Measurements from ENCODE around the gene PAX7. TPM values are rescaled to one million over a fixed set of nuclear protein-coding genes. Genes with fewer than 3 reads are reported as not detected.
"Not testable (repeated sequence)": the region's sequence is repeated elsewhere in the genome, so short reads cannot be mapped to it uniquely, and the experiment has no call there.

The PAX7 gene
- total RNA-seq, 2 experiments from 2014 or later = not detected

- no peak overlapping the region for H3K27ac Mint-ChIP-seq
- no peaks in the 10 kb centered on the region for H3K4me1 Mint-ChIP-seq
- no peaks in the 10 kb centered on the region for H3K27me3 Mint-ChIP-seq
- ChIA-PET CTCF (no interaction called here), POLR2A (no interaction called here)
- no peaks in the 10 kb centered on the region for H3K36me3 Mint-ChIP-seq (ENCODE audit: low read depth)
- no peak overlapping the region for H3K4me3 Mint-ChIP-seq
- H3K9me3 Mint-ChIP-seq = no peaks in the 10 kb centered on the region
- no peak for DNase-seq
Measured at GRCh38 chr1:18739897-18740296, 109.3 kb downstream of the PAX7 start.

- POLR2A ChIA-PET = no interaction called here
- H3K27me3 Mint-ChIP-seq = no peaks in the 10 kb centered on the region
- H3K4me3 Mint-ChIP-seq = no peak overlapping the region
Measured at GRCh38 chr1:18740617-18741016, 110.0 kb downstream of the PAX7 start.

DNA sequence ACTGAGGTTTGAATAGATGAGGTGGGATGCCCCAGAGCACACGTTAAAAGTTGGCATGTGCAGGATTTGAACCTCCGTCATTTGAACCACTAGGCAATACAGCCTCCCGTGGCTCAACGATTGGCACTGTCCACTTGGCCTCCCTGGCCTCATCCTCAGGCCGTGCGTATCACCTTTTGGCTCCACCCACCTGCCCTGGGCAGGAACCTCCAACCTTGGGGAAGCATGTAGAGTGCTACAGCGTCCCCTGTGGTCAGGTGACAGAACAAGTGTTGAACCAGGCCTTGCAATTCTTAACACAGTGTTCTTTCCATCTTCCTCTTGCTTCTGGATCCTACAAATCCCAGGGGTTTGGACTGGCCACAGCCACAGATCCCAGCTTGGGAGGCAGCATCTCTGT is 112.6 kb downstream of the PAX7 start:
- H3K36me3 Mint-ChIP-seq (ENCODE audit: low read depth) = no peaks in the 10 kb centered on the region
- ChIA-PET CTCF (no interaction called here), POLR2A (no interaction called here)
- no peak overlapping the region for H3K4me3 Mint-ChIP-seq
- H3K27ac Mint-ChIP-seq = no peak overlapping the region
- DNase-seq = no peak
- peaks cover under 1% of the 10 kb centered on the region for H3K27me3 Mint-ChIP-seq
- no peaks in the 10 kb centered on the region for H3K4me1 Mint-ChIP-seq
- no peaks in the 10 kb centered on the region for H3K9me3 Mint-ChIP-seq

More at GRCh38 chr1:18740617-18741016, 110.0 kb downstream of the PAX7 start:
- no peaks in the 10 kb centered on the region for H3K36me3 Mint-ChIP-seq (ENCODE audit: low read depth)
- no peaks in the 10 kb centered on the region for H3K4me1 Mint-ChIP-seq
- CTCF ChIA-PET = no interaction called here
- no peaks in the 10 kb centered on the region for H3K9me3 Mint-ChIP-seq
- no peak overlapping the region for H3K27ac Mint-ChIP-seq
- DNase-seq = no peak

DNA sequence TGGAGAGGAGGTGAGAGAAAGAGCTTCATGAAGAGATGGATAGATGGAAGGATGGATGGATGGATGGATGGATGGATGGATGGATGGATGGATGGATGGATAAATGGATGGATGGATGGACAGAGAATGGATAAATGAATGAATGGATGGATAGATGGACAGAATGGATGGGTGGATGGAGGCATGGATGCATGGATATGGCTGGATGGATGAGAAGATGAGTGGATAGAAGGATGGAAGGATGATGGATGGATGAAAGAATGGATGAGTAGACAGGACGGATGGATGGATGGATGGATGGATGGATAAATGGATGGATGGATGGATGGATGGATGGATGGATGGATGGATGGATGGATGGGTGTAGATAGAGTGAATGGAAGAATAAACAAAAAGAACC is 113.7 kb downstream of the PAX7 start:
- not testable (repeated sequence) for H3K27ac Mint-ChIP-seq

GRCh38 chr1:18746981-18747380 is 116.3 kb downstream of the PAX7 start:
- Mint-ChIP-seq H3K36me3 (ENCODE audit: low read depth) (no peaks in the 10 kb centered on the region), H3K4me1 (no peaks in the 10 kb centered on the region), H3K4me3 (no peak overlapping the region), H3K27ac (no peak overlapping the region), H3K27me3 (peaks cover 8% of the 10 kb centered on the region), H3K9me3 (peaks cover 2% of the 10 kb centered on the region)
- no peak for DNase-seq
- CTCF ChIA-PET = no interaction called here
- POLR2A ChIA-PET = no interaction called here

More for the DNA sequence above, 113.7 kb downstream of the PAX7 start:
- H3K4me3 Mint-ChIP-seq; H3K27me3 Mint-ChIP-seq; H3K9me3 Mint-ChIP-seq; H3K36me3 Mint-ChIP-seq (ENCODE audit: low read depth); POLR2A ChIA-PET; CTCF ChIA-PET; DNase-seq; H3K4me1 Mint-ChIP-seq: not testable (repeated sequence)

DNA sequence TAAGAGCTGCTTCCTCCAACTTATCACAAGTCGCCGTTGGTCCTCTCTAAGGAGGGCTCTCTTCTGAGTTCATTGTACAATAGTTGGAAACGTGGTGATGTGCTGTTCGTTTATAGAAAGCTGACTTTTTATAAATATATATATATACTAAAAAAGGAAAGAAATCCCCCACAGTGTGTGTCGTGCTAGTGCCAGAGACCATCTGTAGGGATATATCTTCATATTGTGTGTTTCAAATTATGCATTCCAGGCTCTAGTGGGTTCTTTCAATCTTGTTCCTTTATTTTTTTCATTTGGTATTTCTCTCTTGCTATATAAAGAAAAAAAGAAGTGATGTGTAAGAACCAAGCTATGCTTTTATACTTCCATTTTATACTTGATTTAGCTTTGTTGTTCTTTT is 117.0 kb downstream of the PAX7 start:
- peaks cover 9% of the 10 kb centered on the region for H3K27me3 Mint-ChIP-seq
- no peak overlapping the region for H3K27ac Mint-ChIP-seq
- no peak for DNase-seq
- POLR2A ChIA-PET = no interaction called here
- H3K36me3 Mint-ChIP-seq (ENCODE audit: low read depth) = no peaks in the 10 kb centered on the region
- H3K4me1 Mint-ChIP-seq = no peaks in the 10 kb centered on the region
- peaks cover 2% of the 10 kb centered on the region for H3K9me3 Mint-ChIP-seq
- CTCF ChIA-PET = no interaction called here
- H3K4me3 Mint-ChIP-seq = no peak overlapping the region

DNA sequence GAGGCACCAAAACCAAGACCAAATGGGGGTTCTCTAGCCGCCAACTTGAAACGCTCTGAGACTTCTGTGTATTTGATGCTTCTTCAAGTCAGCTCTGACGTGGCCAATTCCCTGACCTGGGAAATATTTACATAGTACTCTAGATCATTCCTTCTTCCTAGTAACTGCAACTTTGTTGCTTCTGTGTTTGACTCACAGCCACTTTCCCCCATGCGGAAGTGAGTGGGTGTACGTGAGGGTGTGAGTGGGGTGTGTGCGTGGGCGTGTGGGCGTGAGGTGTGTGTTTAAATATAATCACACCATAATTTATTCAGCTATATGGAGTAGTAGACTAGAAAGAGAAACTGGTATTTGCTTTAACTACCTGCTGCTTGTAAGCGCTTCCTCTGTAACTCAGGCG is 117.8 kb downstream of the PAX7 start:
- peaks cover 9% of the 10 kb centered on the region for H3K27me3 Mint-ChIP-seq
- H3K9me3 Mint-ChIP-seq = peaks cover 2% of the 10 kb centered on the region
- ChIA-PET POLR2A (no interaction called here), CTCF (no interaction called here)
- DNase-seq = no peak
- no peak overlapping the region for H3K4me3 Mint-ChIP-seq
- H3K4me1 Mint-ChIP-seq = no peaks in the 10 kb centered on the region
- no peak overlapping the region for H3K27ac Mint-ChIP-seq
- no peaks in the 10 kb centered on the region for H3K36me3 Mint-ChIP-seq (ENCODE audit: low read depth)

- CTCF ChIA-PET = no interaction called here
- no peak for DNase-seq
- H3K36me3 Mint-ChIP-seq (ENCODE audit: low read depth) = no peaks in the 10 kb centered on the region
- peaks cover 9% of the 10 kb centered on the region for H3K27me3 Mint-ChIP-seq
- H3K4me3 Mint-ChIP-seq = no peak overlapping the region
- no peaks in the 10 kb centered on the region for H3K4me1 Mint-ChIP-seq
- H3K27ac Mint-ChIP-seq = no peak overlapping the region
- peaks cover 2% of the 10 kb centered on the region for H3K9me3 Mint-ChIP-seq
- POLR2A ChIA-PET = no interaction called here
Measured at GRCh38 chr1:18749569-18749968, 118.9 kb downstream of the PAX7 start.

DNA sequence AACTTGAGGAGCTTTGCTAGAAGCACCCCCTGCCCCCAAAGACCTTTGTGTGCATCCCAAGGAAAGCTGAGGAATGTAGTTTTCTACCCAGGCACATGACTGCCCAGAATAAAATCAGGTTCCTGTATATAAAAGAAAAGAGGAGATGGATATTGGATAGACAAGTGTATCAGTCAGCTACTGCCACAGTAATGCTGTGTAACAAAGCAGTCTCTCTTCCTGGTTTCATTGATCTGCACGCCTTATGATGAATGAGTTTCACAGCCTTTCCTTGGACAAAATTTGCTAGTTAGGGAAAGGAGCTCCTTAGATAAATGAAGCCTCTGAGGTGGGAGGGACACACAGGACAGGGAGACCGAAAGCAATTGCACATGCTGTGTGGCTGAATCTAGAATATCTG is 120.0 kb downstream of the PAX7 start:
- H3K27ac Mint-ChIP-seq = no peak overlapping the region
- no peaks in the 10 kb centered on the region for H3K36me3 Mint-ChIP-seq (ENCODE audit: low read depth)
- no peaks in the 10 kb centered on the region for H3K4me1 Mint-ChIP-seq
- H3K27me3 Mint-ChIP-seq = peaks cover 13% of the 10 kb centered on the region
- peaks cover 2% of the 10 kb centered on the region for H3K9me3 Mint-ChIP-seq
- no peak overlapping the region for H3K4me3 Mint-ChIP-seq
- POLR2A ChIA-PET = no interaction called here
- DNase-seq = no peak
- CTCF ChIA-PET = no interaction called here

GRCh38 chr1:18751425-18751824 is 120.8 kb downstream of the PAX7 start:
- Mint-ChIP-seq H3K4me1 (no peaks in the 10 kb centered on the region), H3K4me3 (no peak overlapping the region), H3K27ac (no peak overlapping the region), H3K9me3 (peaks cover 2% of the 10 kb centered on the region), H3K36me3 (ENCODE audit: low read depth) (no peaks in the 10 kb centered on the region), H3K27me3 (peaks cover 20% of the 10 kb centered on the region)
- ChIA-PET CTCF (no interaction called here), POLR2A (no interaction called here)
- DNase-seq = no peak

DNA sequence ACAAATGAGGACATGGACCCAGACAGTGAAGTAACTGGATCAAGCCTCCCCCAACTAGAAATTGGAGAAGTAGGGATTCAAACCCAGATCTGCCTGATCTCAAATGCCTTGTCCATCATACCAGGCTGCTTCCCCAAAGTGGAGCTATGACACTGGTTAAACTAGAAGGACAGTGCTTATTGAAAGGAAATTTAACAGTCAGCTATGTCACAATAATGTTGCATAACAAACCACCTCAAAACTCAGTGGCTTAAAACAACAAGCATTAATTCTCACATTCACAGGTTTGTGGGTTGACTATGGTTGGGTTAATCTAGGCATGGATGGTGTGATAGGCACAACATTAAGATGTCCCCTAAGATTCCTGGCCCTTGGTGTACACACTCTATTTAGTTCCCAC is 121.8 kb downstream of the PAX7 start:
- Mint-ChIP-seq H3K4me1 (no peaks in the 10 kb centered on the region), H3K4me3 (no peak overlapping the region), H3K27ac (no peak overlapping the region), H3K9me3 (peaks cover 2% of the 10 kb centered on the region), H3K36me3 (ENCODE audit: low read depth) (no peaks in the 10 kb centered on the region), H3K27me3 (peaks cover 22% of the 10 kb centered on the region)
- no peak for DNase-seq
- POLR2A ChIA-PET = no interaction called here
- CTCF ChIA-PET = no interaction called here

GRCh38 chr1:18760156-18760555 is 129.5 kb downstream of the PAX7 start:
- POLR2A ChIA-PET = no interaction called here
- Mint-ChIP-seq H3K4me1 (no peaks in the 10 kb centered on the region), H3K4me3 (no peak overlapping the region), H3K36me3 (ENCODE audit: low read depth) (no peaks in the 10 kb centered on the region), H3K27me3 (peaks cover 35% of the 10 kb centered on the region), H3K27ac (no peak overlapping the region), H3K9me3 (peaks cover 3% of the 10 kb centered on the region)
- CTCF ChIA-PET = interaction anchor here (0.6 kb wide), 1 partner anchor 142 kb away, joined by 3 read pairs; no protein-coding TSS in a partner anchor
- DNase-seq = no peak

DNA sequence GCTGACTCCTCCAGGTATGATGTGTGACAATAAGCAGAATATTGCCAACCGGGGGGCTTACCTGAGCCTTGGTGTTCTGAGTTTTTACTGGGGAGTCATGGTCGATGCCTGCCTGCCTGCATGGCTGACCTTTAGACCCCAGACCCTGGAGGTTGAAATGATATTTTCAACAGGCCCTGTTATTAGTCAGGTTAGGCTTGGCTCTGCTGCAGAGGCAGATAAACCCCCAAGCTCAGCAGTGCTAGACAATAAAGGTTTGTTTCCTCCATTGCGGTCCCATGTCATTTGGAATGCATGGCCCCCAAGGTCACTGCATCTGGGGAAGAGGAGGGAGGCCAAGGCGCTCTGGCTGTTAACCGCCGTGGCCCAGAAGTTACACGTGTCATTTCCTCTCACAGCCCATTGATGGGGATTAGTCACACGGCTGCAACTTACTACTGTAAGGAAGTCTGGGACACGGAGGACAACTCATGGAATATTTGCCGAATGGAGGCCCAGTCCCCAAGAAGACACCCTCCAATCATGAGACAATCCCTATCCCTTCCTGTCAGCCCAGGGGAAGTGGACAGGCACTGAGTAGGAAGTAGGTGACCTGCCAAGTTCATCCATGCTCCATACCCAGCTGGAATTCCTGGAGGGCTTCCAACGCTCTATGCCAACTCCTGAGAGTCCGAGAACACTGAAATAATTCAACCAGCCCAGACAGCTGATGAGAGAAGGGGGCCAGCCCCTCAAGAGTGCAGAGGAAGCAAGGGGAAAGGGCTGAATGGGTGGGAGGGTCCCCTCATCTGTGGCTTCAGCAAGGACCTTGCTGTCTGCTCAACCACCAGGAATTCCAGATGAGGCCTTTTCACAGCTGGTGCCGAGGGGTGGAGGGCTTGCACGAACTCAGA is 131.5 kb downstream of the PAX7 start:
- Mint-ChIP-seq H3K27me3 (peaks cover 22% of the 10 kb centered on the region), H3K4me3 (no peak overlapping the region), H3K9me3 (peaks cover 3% of the 10 kb centered on the region), H3K36me3 (ENCODE audit: low read depth) (no peaks in the 10 kb centered on the region), H3K27ac (no peak overlapping the region), H3K4me1 (no peaks in the 10 kb centered on the region)
- DNase-seq = no peak
- POLR2A ChIA-PET = no interaction called here
- CTCF ChIA-PET = no interaction called here

DNA sequence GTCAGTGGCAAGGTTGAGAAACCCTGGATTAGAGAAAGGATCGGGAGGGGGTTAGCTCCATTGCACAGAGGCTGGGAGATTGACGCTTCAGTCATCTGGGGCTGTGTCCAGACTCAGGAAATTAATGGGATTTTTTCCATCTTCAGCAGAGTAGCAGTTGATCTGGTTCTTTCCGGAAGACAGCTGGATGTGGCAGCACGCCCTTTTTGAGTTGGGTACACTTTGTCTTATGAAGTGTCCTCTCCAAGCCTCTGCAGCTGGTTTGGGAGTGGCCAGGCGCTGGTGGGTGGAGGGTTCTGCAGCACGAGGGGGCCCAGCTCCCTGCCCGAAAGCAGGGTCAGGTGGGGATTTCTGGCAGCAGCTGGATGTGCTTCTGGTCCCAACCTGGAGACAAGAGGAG is 133.7 kb downstream of the PAX7 start:
- ChIA-PET CTCF (no interaction called here), POLR2A (no interaction called here)
- Mint-ChIP-seq H3K9me3 (no peaks in the 10 kb centered on the region), H3K36me3 (ENCODE audit: low read depth) (no peaks in the 10 kb centered on the region), H3K27ac (no peak overlapping the region), H3K4me3 (no peak overlapping the region), H3K27me3 (peaks cover 12% of the 10 kb centered on the region), H3K4me1 (no peaks in the 10 kb centered on the region)
- no peak for DNase-seq
